Measurements from ENCODE around the gene KANK4.
"Not testable (repeated sequence)": the region's sequence is repeated elsewhere in the genome, so short reads cannot be mapped to it uniquely, and the experiment has no call there.

Gene KANK4

DNA sequence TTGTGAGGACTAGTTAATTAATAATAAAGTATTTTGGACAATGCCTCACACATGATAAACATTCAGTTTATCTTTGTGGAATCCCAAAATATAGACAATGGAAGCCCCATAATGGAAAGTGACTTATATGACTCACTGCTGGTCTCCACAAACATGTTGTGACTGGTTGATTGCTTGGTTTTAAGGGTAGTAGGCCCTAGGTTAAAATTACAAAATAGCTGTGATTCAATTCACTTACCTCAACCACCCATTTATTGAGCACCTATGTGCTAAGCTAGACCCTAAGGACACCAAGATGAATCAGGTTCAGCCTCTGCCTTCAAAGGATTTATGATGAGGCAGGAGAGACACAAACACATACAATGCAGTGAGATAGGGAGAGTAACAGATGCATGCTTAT, 42.4 kb downstream of the KANK4 start:
- in situ Hi-C loops (cut with MboI; ENCODE audit: low sequenced_read_pairs): no loop called here

DNA sequence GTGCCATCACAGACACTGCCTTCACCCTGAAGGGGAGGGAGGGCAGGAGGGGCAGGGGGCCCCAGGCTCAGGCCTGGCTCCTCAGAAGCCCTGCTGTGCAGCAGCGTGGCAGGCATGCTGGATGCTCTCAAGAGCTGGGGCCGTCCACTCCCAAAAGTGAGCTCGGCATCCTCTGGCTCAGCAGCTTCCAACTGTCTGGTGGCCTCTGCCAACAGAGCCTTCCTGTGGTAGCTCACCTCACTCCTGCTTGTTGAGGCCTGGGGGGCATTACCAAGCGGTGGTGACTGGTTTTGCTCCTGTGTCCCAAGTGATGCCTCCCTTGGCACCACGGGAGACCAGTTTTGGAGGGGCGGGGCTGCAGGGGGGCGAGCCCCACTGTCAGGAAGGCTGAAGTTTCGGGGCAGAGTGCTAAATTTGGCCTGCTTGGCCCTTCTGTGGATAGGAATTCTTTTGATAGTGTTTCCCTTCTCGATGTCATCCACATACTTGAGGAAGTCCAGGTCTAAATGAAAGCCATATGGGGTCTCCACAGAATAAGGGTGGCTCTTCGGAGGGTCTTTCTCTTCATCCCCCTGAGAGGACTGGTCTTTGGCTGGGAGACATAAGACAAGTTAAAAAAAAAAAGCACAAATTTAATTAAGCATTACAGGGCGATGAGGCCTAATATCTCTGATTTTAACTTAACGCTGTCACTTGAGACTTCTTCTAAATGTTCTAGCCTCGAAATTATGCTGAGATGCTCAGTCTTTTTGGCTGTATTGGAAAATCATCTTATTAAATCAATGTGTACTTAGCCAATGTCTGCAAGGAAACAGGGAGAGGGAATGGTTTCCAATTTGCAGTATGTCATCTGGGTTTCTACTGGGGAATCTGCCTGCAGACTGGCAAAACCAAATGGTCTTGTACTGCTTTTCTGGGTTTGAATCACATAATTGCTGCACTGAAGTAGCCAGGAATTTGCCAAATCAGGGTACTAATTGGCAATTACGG, 44.4 kb downstream of the KANK4 start:
- in situ Hi-C loops (cut with MboI; ENCODE audit: low sequenced_read_pairs): no loop called here

DNA sequence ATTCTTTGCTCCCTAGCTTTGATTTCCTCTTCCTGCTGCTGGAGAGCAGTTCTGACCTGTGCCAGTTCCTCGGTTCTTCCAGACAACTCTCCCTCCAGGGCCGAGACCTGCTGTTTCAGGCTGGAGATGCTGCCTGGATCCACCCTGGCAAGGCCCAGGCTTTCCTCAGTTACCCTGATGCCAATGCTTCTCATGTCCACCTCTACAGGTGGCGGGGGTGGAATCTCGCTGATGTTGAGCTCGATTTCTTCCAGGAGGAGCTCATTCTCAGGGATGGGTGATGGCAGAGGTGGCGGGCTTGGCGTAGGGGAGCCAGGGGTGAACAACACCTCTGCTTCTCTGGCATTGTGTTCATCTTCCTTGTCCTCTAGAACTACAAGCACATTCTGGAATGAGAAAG, 45.3 kb downstream of the KANK4 start:
- in situ Hi-C loops (cut with MboI; ENCODE audit: low sequenced_read_pairs): no loop called here

- in situ Hi-C loops (cut with MboI; ENCODE audit: low sequenced_read_pairs): no loop called here
These were observed 47.1 kb downstream of the KANK4 start for GRCh38 chr1:62271948-62272728.

DNA sequence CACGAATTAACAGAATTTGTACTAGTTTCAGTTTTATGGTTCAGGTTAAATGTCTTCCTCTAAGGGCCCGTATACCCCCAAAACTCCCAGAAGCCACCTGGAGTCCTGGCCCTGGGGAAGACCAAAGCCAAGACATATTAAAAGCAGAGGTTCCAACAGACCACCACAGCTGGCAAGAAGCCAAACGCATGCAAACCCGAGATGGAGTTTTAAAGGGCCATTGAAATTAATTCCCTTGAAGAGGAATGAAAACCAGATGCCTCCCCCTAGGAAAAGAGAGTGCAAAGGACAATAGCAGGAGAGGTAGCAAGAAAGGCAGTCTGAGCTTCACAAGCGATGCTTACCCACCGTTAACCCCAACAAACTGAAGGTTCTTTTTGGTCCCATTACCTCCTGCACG, 48.1 kb downstream of the KANK4 start:
- in situ Hi-C loops (cut with MboI; ENCODE audit: low sequenced_read_pairs): no loop called here

- in situ Hi-C loops (cut with MboI; ENCODE audit: low sequenced_read_pairs): no loop called here
These were observed 49.3 kb downstream of the KANK4 start for GRCh38 chr1:62269851-62270495.

DNA sequence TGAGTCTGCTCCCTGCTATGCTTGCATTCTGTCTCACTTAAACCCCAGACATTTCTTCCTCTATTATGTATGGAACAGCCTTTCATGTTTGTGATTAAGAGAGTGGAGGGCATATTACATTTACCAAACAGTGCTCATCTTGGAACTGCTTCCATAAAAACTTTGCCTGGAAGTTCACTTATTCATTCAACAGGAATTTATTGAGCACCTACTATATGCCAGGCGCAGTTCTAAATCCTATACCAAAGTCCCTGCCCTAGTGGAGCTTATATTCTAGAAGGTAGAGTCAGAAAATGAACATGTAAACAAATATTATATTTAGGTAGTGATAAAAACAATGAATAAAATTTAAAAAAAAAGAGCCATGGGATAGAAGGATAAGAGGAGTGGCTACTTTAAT, 49.8 kb downstream of the KANK4 start:
- in situ Hi-C loops (cut with MboI; ENCODE audit: low sequenced_read_pairs): no loop called here

DNA sequence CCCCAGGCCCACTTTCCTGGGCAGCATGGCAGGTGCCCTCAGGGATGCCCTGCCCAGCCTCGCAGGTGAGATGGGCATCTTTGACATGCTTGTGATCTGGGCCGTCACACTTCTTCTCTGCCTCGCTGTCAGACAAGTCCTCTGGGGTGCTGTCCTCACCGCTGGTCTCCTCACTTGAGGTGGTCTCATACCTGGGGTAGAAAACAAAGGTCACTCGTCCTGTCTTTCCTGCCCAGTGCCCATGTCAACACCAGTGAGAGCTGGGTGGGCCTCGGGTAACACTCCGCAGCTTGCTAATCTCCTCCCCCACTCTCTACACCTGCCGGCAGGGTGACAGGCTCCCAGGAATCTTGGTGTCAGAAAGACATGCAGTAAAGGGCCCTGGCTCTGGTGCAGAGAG, 50.9 kb downstream of the KANK4 start:
- in situ Hi-C loops (cut with MboI; ENCODE audit: low sequenced_read_pairs): no loop called here

- in situ Hi-C loops (cut with MboI; ENCODE audit: low sequenced_read_pairs): no loop called here
These were observed 53.0 kb downstream of the KANK4 start for GRCh38 chr1:62265956-62266935.

- in situ Hi-C loops (cut with MboI; ENCODE audit: low sequenced_read_pairs): no loop called here
These were observed 55.4 kb downstream of the KANK4 start for GRCh38 chr1:62263814-62264353.

DNA sequence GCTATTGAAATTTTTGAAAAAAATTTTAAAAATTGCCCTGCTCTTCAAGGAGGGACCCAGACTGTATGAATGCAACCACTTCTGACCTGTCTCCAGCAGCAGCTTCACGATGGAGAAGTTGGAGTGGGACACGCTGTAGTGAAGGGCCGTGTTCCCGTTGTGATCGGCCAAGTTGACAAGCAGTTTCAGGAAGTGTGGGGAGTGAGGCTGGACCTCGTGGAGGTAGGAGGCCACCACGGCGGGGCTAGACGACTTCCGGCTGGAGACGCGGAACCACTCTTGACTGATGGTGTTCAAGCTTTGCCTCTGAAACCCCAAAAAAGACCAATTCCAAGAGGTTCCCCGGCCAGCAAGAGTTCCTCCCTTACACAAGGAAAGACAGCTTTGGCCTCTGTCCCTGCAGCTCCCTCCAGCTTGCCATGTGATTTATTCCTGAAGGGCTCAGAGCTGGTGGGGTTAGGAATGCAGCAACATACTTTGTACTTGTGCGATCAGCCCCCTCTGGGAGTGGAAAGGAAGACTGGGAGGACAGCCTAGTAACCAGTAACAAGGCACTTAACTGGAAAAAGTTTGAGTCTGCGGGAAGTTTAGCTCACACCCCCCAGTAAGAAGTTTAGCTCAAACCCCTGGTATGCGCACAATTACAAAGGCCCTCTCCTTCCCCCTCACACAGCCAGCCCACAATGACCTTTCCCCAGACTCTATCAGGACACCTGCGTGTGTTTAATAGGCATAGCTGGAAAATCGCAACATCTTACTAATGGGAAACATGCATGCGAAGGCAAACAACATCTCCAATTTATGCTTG, 56.0 kb downstream of the KANK4 start:
- in situ Hi-C loops (cut with MboI; ENCODE audit: low sequenced_read_pairs): no loop called here

DNA sequence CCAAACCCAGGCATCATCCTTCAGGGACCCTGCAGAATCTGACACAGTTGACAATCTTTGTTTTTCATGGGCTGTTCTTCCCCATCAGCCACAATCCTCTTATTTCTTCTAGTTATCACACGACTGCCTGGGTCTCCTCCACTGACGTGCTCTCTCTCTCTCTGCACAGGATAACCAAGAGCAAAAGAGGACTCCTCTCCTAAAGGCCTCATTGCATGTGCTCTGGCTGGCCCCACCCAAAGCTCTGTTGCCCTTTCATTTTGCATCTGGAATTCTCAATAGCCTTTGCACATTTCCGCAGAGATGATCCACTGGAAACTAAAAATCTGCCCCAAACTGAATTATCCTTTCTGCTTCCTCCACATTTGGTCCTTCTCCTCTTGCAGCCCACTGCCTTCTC, 58.5 kb downstream of the KANK4 start:
- in situ Hi-C loops (cut with MboI; ENCODE audit: low sequenced_read_pairs): no loop called here

- in situ Hi-C loops (cut with MboI; ENCODE audit: low sequenced_read_pairs): no loop called here
These were observed 59.7 kb downstream of the KANK4 start for GRCh38 chr1:62259551-62259950.

- in situ Hi-C loops (cut with MboI; ENCODE audit: low sequenced_read_pairs): no loop called here
These were observed 69.0 kb downstream of the KANK4 start for GRCh38 chr1:62250126-62250726.

DNA sequence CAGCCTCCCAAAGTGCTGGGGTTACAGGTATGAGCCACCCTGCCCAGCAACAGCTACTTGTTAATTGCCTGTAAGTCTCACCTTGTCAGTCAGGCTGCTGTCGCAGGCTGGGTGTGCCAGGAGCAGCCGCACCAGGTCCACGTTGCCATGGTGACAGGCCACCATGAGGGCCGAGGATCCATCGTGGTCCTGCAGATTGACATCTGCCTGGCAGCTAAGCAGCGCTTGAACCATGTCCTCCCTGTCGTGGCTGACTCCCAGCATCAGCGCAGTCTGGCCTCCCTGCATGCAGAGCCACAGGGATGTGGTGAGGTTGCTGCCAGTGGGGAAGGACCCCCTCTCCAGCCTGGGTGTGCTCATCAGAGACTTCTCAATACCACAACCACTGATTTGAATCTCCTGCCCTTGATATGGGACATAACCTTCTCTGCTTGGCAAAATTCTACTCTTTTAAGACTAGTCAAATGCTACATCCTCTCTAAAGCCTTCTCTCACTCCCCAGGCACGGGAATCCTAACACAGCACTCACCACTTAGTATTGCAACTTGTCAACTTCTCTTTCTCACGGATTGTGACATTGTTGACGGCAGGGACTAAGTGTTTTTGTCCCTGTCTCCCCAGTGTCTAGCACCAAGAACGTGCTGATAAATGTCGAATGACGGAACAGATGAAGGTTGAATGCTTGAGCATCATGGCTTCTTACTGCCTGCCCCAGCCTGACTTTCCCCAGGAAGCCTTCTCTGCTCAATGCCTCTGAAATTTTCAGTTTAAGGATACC, 71.7 kb downstream of the KANK4 start:
- in situ Hi-C loops (cut with MboI; ENCODE audit: low sequenced_read_pairs): no loop called here

- in situ Hi-C loops (cut with MboI; ENCODE audit: low sequenced_read_pairs): no loop called here
These were observed 74.0 kb downstream of the KANK4 start for GRCh38 chr1:62245201-62245600.

- in situ Hi-C loops (cut with MboI; ENCODE audit: low sequenced_read_pairs): not testable (repeated sequence)
These were observed 74.9 kb downstream of the KANK4 start for GRCh38 chr1:62244380-62244779.

Measured in HL-60/S4 treated with retinoic acid at 250 ng/mL for 4 days and 3 days (cell line).